ENCODE results near the gene NEK9.

The NEK9 gene

GRCh38 chr14:75126679-75127473, at the start of gene NEK9:
Gene NEK9 (minus strand): TSS chr14:75127048. CDS start chr14:75126921, 127 bp downstream.
- DNase-seq, result peak; percentile 87 to 98 (median 94)
- intact Hi-C loops (cut with DNase I), result loop anchor here (10.0 kb wide), 1 partner anchor 358 kb away; no protein-coding TSS in a partner anchor

GRCh38 chr14:75176142-75176820, 49.4 kb upstream of the NEK9 start, which contains the start of gene TMED10:
Gene TMED10 (minus strand): TSS chr14:75176612. CDS start chr14:75176579, 33 bp downstream.
- DNase-seq, result peak; percentile 78 to 97 (median 91)
- intact Hi-C loops (cut with DNase I), result loop anchor here (2.0 kb wide), 1 partner anchor 121 kb away; no protein-coding TSS in a partner anchor

DNA sequence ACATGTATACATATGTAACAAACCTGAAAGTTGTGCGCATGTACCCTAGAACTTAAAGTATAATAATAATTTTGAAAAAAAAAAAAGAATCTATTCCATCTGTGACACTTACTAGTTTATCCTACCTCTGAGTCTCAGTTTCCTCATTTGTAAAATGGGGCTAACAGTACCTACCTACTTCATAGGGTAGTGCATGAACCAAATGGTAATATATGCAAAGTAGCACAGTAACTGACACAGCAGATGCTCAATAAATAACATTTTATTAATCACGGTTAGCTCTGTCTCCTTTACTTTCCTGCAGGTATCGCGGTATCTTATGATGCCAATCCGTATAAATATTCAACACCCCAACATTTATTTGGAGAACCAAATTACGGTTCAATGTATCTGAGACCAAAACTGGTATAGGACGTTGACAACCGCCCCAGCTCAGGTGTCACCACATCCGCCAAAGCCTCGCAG, 48.9 kb upstream of the NEK9 start:
- DNase-seq, result no peak
- intact Hi-C loops (cut with DNase I), result loop anchor here (2.0 kb wide), 1 partner anchor 121 kb away; no protein-coding TSS in a partner anchor

DNA sequence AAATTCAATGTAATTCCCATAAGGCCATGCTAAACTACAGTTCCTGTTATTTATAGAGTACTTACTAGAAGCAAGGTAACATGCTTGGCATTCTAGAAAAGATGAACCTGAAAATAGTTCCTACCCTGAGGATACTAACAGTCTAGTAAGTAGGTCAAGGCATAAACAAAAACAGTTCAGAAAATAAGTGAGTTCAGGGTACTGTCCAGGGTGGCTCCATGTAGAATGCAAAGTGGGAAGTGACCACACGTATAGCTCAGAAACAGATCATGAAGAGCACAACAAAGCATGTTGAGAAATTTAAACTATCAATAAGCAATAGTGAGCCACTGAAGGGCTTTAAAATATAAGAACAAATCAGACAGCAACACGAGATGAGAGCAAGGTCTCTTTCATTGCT, 47.2 kb upstream of the NEK9 start:
- intact Hi-C loops (cut with DNase I), result no loop called here
- DNase-seq, result no peak

DNA sequence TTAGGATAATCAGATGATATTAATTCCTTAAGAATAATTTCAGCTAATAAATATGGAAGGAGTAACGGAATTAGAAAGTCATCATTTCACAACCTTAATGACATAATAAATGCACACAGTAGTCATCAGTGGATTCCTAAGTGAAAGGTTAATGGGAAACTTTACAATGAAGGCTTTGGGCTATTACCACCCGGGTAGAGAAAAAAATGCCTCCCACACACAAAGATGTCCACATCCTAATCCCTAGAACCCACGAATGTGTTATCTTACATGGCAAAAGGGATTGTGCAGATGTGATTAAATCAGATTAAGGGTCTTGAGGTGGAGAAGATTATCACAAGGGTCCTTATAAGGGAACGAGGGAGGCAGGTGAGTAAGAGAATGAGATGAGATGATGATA, 43.9 kb upstream of the NEK9 start:
- DNase-seq, result no peak
- intact Hi-C loops (cut with DNase I), result no loop called here

DNA sequence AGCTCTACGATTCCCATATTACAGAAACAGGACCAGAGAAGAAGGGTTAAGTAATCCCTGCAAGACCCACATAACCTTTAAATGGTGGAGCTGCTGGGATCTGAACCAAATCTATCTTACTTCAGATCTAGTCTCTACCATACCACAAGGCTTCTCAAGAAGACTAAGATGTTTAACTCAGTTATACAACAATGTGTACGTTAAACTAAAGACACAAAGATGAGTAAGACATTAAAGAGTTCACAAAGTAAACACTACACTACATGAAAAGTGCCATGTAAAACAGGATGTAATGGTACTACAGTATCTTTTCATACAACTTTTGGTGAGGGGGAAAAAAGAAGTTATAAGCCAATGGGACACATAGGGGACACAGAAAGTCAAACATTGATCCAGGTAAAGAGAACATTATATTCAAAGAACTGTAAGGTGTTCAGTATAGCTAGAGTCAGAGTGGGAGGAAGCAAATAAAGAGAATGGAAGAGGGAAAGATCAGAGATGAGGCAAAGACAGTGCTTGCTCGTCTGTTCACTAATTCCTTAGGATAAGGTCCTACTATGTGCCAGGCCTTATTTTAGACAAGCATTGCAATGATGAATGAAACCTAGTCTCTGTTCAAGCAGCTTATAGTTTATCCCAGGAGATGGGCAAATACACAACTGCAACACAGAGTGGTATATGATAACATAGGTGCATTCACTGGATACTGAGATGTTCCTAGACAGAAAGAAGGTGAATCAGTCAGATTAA, 41.9 kb upstream of the NEK9 start:
- no peak for DNase-seq
- intact Hi-C loops (cut with DNase I), result loop anchor here (5.0 kb wide), 1 partner anchor 36 kb away; no protein-coding TSS in a partner anchor

GRCh38 chr14:75167325-75167724, 40.5 kb upstream of the NEK9 start:
- DNase-seq, result no peak

DNA sequence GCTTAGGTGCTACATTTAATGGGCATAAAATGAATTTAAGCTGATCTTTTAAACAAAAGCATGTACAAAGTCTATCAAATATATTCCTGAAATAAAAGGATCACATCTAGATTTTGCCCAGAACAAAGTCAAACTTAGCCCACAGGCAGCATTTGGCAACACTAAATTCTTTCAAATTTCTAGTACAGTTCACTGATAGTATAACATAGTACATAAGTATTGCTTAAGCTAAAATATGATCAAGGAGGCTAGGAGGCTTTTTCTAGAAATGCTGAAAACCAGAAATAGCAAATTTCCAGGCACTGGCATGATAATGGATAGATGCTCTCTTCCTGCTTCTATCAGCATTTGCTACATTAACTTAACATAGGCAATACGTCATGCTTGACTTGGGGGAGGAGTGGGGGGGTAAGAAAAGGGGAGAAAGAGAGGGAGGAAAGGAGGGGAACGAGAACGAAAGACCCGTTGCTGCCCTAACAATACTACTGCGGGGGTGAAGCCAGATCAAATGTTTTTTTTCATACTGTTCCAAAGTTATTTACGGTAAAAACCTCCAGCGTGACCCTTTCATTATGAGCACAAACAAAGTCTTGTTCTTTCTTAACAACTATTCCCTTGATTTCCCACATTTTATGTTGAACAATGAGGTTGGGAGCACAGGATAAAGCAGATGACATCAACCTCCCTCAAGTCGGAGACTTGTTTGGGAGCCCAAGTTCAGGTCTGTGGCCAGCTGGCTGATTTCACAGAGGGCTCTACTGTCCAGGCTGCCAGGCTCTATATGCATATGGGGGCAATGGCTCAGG, 38.9 kb upstream of the NEK9 start:
- DNase-seq, result peak; percentile 55 to 96 (median 81)
- intact Hi-C loops (cut with DNase I), result loop anchor here (5.0 kb wide), 1 partner anchor 33 kb away; no protein-coding TSS in a partner anchor

More at GRCh38 chr14:75167325-75167724, 40.5 kb upstream of the NEK9 start:
- intact Hi-C loops (cut with DNase I), result loop anchor here (5.0 kb wide), 1 partner anchor 35 kb away; no protein-coding TSS in a partner anchor

DNA sequence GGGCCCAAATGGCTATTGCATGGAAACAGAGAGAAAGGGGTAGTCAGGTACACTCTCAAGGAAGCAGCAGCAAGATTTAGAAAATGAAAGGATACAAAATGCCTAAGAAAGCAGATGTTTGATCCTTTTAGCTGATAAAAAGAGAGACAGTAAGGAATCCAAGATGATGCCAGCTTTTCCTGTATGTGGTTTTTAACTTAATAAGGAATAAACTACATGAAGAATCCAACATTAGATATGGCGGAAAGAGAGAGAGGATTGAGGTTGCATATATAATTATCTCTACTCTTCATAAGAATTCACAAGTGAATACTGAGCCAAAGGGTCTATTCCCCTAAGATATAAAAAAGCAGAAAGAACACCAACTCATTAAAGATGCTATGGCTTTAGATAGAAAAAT, 38.0 kb upstream of the NEK9 start:
- intact Hi-C loops (cut with DNase I), result loop anchor here (5.0 kb wide), 1 partner anchor 33 kb away; no protein-coding TSS in a partner anchor
- no peak for DNase-seq

- intact Hi-C loops (cut with DNase I), result no loop called here
Observed at GRCh38 chr14:75163677-75164076, 36.8 kb upstream of the NEK9 start.

GRCh38 chr14:75162631-75163030, 35.8 kb upstream of the NEK9 start:
- DNase-seq, result no peak
- intact Hi-C loops (cut with DNase I), result no loop called here

More at GRCh38 chr14:75163677-75164076, 36.8 kb upstream of the NEK9 start:
- DNase-seq, result no peak

DNA sequence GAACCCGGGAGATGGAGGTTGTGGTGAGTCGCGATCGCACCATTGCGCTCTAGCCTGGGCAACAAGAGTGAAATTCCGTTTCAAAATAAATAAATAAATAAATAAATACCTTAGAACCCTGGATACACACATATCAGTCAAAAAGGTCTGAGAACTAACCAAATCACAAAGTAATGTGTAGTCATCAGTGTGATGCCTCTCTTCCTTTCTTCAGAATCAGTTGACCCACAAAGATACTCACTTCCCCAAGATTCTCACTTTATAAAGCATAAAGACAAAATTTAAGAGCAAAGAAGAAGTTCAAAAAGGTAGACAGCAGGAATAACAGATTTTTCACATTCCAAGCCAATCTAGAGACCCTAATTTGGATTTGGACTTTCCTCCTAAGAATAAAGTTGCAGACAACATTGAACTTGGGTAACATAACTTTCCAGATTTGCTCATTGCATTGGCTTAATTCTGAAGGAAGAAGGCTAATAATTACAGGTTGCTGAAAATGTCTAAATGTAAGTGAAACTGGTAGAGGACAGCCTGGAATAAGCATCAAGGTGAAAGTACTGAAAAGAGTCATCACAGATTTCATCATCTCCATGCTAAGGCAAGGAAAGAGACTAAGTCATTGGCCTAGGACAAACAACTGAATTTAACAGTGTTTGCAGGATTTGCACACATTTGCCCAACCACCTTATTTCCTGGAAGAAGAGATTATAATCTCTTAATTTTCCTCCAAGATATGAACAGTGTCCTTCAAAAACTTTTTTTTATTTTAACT, 32.2 kb upstream of the NEK9 start:
- intact Hi-C loops (cut with DNase I), result no loop called here
- no peak for DNase-seq

GRCh38 chr14:75156901-75157300, 30.1 kb upstream of the NEK9 start:
- intact Hi-C loops (cut with DNase I), result no loop called here
- no peak for DNase-seq

GRCh38 chr14:75156111-75156510, 29.3 kb upstream of the NEK9 start:
- intact Hi-C loops (cut with DNase I), result no loop called here
- no peak for DNase-seq

GRCh38 chr14:75155169-75155568, 28.3 kb upstream of the NEK9 start:
- intact Hi-C loops (cut with DNase I), result no loop called here
- no peak for DNase-seq

GRCh38 chr14:75153295-75153694, 26.4 kb upstream of the NEK9 start:
- intact Hi-C loops (cut with DNase I), result no loop called here
- DNase-seq, result no peak

- intact Hi-C loops (cut with DNase I), result no loop called here
- DNase-seq, result no peak
Observed at GRCh38 chr14:75151851-75152250, 25.0 kb upstream of the NEK9 start.
